ENCODE results near the gene MICAL2.

The MICAL2 gene

GRCh38 chr11:12123799-12124198 lies 13.4 kb downstream of the MICAL2 start:
- ChIA-PET POLR2A (ENCODE audit: low non-redundant PET) (no interaction called here), CTCF (interaction anchor here (0.5 to 1.2 kb wide), 4 partner anchors 36 to 257 kb away, joined by 3 to 4 read pairs (median 3); no protein-coding TSS in a partner anchor)
- DNase-seq (ENCODE audit: low spot score): no peak
- no peak for TF ChIP-seq CTCF (conservative IDR thresholded peaks at IDR 0.05; ENCODE audit: low read depth)
- H3K27ac ChIP-seq: peak overlapping the region; percentile 72

- no peak for TF ChIP-seq CTCF (conservative IDR thresholded peaks at IDR 0.05; ENCODE audit: low read depth)
- DNase-seq (ENCODE audit: low spot score): no peak
- POLR2A ChIA-PET (ENCODE audit: low non-redundant PET): no interaction called here
- peak overlapping the region; percentile 72 for H3K27ac ChIP-seq
- CTCF ChIA-PET: interaction anchor here (0.6 kb wide), 1 partner anchor 36 kb away, joined by 3 read pairs; no protein-coding TSS in a partner anchor
Observed at GRCh38 chr11:12124306-12124705, 13.9 kb downstream of the MICAL2 start.

- ChIA-PET CTCF (interaction anchor here (0.6 to 1.1 kb wide), 2 partner anchors 18 to 82 kb away, joined by 3 to 7 read pairs; no protein-coding TSS in a partner anchor), POLR2A (ENCODE audit: low non-redundant PET) (interaction anchor here (0.6 kb wide), 1 partner anchor 163 kb away, joined by 3 read pairs; no protein-coding TSS in a partner anchor)
- peak; percentile 85 for DNase-seq (ENCODE audit: low spot score)
- no peak for TF ChIP-seq CTCF (conservative IDR thresholded peaks at IDR 0.05; ENCODE audit: low read depth)
- peak overlapping the region; percentile 72 for H3K27ac ChIP-seq
Observed at GRCh38 chr11:12125609-12126149, 15.3 kb downstream of the MICAL2 start.

- peak overlapping the region; percentile 72 for H3K27ac ChIP-seq
- DNase-seq (ENCODE audit: low spot score): peak; percentile 60
- TF ChIP-seq CTCF (conservative IDR thresholded peaks at IDR 0.05; ENCODE audit: low read depth): no peak
- CTCF ChIA-PET: interaction anchor here (0.6 to 1.5 kb wide), 3 partner anchors 17 to 97 kb away, joined by 3 to 7 read pairs (median 3); no protein-coding TSS in a partner anchor
- POLR2A ChIA-PET (ENCODE audit: low non-redundant PET): interaction anchor here (0.6 kb wide), 3 partner anchors 10 to 163 kb away, joined by 3 to 15 read pairs (median 6); no protein-coding TSS in a partner anchor
Observed at GRCh38 chr11:12126344-12127019, 16.1 kb downstream of the MICAL2 start.

- no peak for TF ChIP-seq CTCF (conservative IDR thresholded peaks at IDR 0.05; ENCODE audit: low read depth)
- POLR2A ChIA-PET (ENCODE audit: low non-redundant PET): interaction anchor here (0.6 kb wide), 1 partner anchor 9 kb away, joined by 6 read pairs; no protein-coding TSS in a partner anchor
- no peak for DNase-seq (ENCODE audit: low spot score)
- peak overlapping the region; percentile 58 for H3K27ac ChIP-seq
- CTCF ChIA-PET: interaction anchor here (1.1 to 1.5 kb wide), 2 partner anchors 83 to 96 kb away, joined by 3 to 7 read pairs; no protein-coding TSS in a partner anchor
Observed at GRCh38 chr11:12127206-12127898, 17.0 kb downstream of the MICAL2 start.

- TF ChIP-seq CTCF (conservative IDR thresholded peaks at IDR 0.05; ENCODE audit: low read depth): no peak
- POLR2A ChIA-PET (ENCODE audit: low non-redundant PET): no interaction called here
- DNase-seq (ENCODE audit: low spot score): no peak
- no peak overlapping the region for H3K27ac ChIP-seq
- CTCF ChIA-PET: no interaction called here
Observed at GRCh38 chr11:12128301-12128751, 17.9 kb downstream of the MICAL2 start.
